ENCODE measurements around the gene CD93.

The CD93 gene

GRCh38 chr20:23047001-23047737, 39.0 kb downstream of the CD93 start:
- no peak for DNase-seq (ENCODE audit: low read depth)
- no peak for TF ChIP-seq CTCF (conservative IDR thresholded peaks at IDR 0.05; ENCODE audit: low read depth, low read length)
- H3K4me3 ChIP-seq (ENCODE audit: low read length), result no peak overlapping the region

GRCh38 chr20:23046431-23046830, 39.7 kb downstream of the CD93 start:
- no peak overlapping the region for H3K4me3 ChIP-seq (ENCODE audit: low read length)
- no peak for DNase-seq (ENCODE audit: low read depth)
- TF ChIP-seq CTCF (conservative IDR thresholded peaks at IDR 0.05; ENCODE audit: low read depth, low read length), result no peak

GRCh38 chr20:23043376-23043775, 42.7 kb downstream of the CD93 start:
- no peak overlapping the region for H3K4me3 ChIP-seq (ENCODE audit: low read length)
- DNase-seq (ENCODE audit: low read depth), result no peak
- no peak for TF ChIP-seq CTCF (conservative IDR thresholded peaks at IDR 0.05; ENCODE audit: low read depth, low read length)

DNA sequence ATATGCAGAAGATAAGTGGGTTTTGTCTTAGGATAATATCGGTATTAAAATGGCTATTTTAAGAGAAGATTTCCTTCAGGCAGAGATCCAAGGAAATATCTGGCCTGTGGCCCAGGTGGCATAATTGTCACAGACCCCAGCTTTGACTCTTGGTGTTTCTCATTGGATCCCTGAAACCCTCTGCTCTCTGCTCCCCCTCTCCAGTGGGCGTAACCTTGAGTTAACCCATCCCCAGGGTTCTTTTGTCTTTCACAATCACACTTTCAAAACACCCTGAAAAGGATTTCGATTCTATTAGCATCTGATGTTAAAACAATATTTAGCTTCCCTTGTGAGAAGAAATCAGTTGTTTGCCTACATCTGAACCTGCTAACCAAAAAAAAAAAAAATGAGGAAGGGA, 43.9 kb downstream of the CD93 start:
- TF ChIP-seq CTCF (conservative IDR thresholded peaks at IDR 0.05; ENCODE audit: low read depth, low read length), result no peak
- no peak for DNase-seq (ENCODE audit: low read depth)
- no peak overlapping the region for H3K4me3 ChIP-seq (ENCODE audit: low read length)

DNA sequence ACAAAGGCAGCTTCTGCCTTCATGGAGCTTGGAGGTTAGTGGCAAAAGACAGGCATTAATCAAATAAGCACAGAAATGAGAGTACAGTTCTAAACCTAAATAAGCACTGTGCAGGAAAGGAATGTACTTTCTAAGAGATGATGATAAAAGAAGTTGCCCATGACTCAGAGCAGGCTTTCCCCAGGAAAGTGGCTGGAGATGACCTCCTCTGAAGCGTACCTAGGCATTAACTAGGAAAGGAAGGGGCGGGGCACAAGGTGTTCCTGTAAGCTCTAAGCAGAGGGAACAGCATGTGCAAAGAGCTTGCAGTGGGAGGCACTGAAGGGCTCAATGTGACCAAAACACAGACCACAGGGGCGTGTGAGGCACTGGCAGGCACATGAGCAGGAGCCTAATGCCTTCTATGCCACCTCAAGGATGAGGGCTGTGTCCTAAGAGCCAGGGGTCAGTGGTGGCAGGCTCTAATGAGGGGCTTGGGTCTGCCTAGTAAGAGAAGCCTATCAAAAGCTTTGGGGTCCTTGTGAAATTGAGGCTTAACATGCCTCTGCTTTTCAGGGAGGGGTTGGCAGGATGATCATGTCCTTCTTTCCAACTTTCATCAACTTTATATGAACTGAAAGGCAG, 46.1 kb downstream of the CD93 start:
- no peak overlapping the region for H3K4me3 ChIP-seq (ENCODE audit: low read length)
- TF ChIP-seq CTCF (conservative IDR thresholded peaks at IDR 0.05; ENCODE audit: low read depth, low read length), result no peak
- DNase-seq (ENCODE audit: low read depth), result no peak

- no peak for TF ChIP-seq CTCF (conservative IDR thresholded peaks at IDR 0.05; ENCODE audit: low read depth, low read length)
- H3K4me3 ChIP-seq (ENCODE audit: low read length), result no peak overlapping the region
- no peak for DNase-seq (ENCODE audit: low read depth)
These were observed 46.8 kb downstream of the CD93 start for GRCh38 chr20:23039136-23039875.

Measured in retinal pigment epithelial cell (primary cell).